ENCODE results near the gene AMPH.
"Not testable (repeated sequence)": the region's sequence is repeated elsewhere in the genome, so short reads cannot be mapped to it uniquely, and the experiment has no call there.

The AMPH gene

GRCh38 chr7:38353431-38353881 is 277.7 kb downstream of the AMPH start:
- not testable (repeated sequence) for H3K27ac ChIP-seq (ENCODE audit: low read depth, low read length, severe bottlenecking); H3K4me3 ChIP-seq (ENCODE audit: extremely low read depth, insufficient read depth, low read length, poor library complexity, severe bottlenecking); H3K36me3 ChIP-seq (ENCODE audit: control insufficient read depth, insufficient read depth, low read length); H3K9me3 ChIP-seq (ENCODE audit: control insufficient read depth, low read length); H3K4me1 ChIP-seq (ENCODE audit: control insufficient read depth, insufficient read depth, low read length, poor library complexity, severe bottlenecking)
- WGBS, 2 experiments (ENCODE audit: insufficient coverage in 2 of 2): 100% methylated on average over 1 to 3 of the region's 7 CpGs

- no peaks in the 10 kb centered on the region for H3K36me3 ChIP-seq (ENCODE audit: control insufficient read depth, insufficient read depth, low read length)
- no peak overlapping the region for H3K4me3 ChIP-seq (ENCODE audit: extremely low read depth, insufficient read depth, low read length, poor library complexity, severe bottlenecking)
- no CpG with 5 or more reads among the region's 4 CpGs for WGBS, 2 experiments (ENCODE audit: insufficient coverage in 2 of 2)
- H3K27ac ChIP-seq (ENCODE audit: low read depth, low read length, severe bottlenecking): no peak overlapping the region
- H3K9me3 ChIP-seq (ENCODE audit: control insufficient read depth, low read length): no peaks in the 10 kb centered on the region
- H3K4me1 ChIP-seq (ENCODE audit: control insufficient read depth, insufficient read depth, low read length, poor library complexity, severe bottlenecking): no peaks in the 10 kb centered on the region
These were observed 279.6 kb downstream of the AMPH start for GRCh38 chr7:38351601-38352000.

GRCh38 chr7:38350777-38351176 is 280.4 kb downstream of the AMPH start:
- not testable (repeated sequence) for H3K4me1 ChIP-seq (ENCODE audit: control insufficient read depth, insufficient read depth, low read length, poor library complexity, severe bottlenecking); H3K4me3 ChIP-seq (ENCODE audit: extremely low read depth, insufficient read depth, low read length, poor library complexity, severe bottlenecking); H3K27ac ChIP-seq (ENCODE audit: low read depth, low read length, severe bottlenecking); H3K9me3 ChIP-seq (ENCODE audit: control insufficient read depth, low read length); H3K36me3 ChIP-seq (ENCODE audit: control insufficient read depth, insufficient read depth, low read length)
- 80% methylated on average over 1 of the region's 3 CpGs; no CpG with 5 or more reads in 1 of the 2 experiments for WGBS, 2 experiments (ENCODE audit: insufficient coverage in 2 of 2)

- WGBS, 2 experiments (ENCODE audit: insufficient coverage in 2 of 2): 100% methylated on average over 1 of the region's 6 CpGs; no CpG with 5 or more reads in 1 of the 2 experiments
These were observed 281.1 kb downstream of the AMPH start for GRCh38 chr7:38349869-38350583.

GRCh38 chr7:38349126-38349795 is 281.9 kb downstream of the AMPH start:
- not testable (repeated sequence) for H3K36me3 ChIP-seq (ENCODE audit: control insufficient read depth, insufficient read depth, low read length); H3K4me3 ChIP-seq (ENCODE audit: extremely low read depth, insufficient read depth, low read length, poor library complexity, severe bottlenecking); H3K27ac ChIP-seq (ENCODE audit: low read depth, low read length, severe bottlenecking); H3K4me1 ChIP-seq (ENCODE audit: control insufficient read depth, insufficient read depth, low read length, poor library complexity, severe bottlenecking); H3K9me3 ChIP-seq (ENCODE audit: control insufficient read depth, low read length)
- 100% methylated on average over 5 of the region's 9 CpGs; no CpG with 5 or more reads in 1 of the 2 experiments for WGBS, 2 experiments (ENCODE audit: insufficient coverage in 2 of 2)

More at GRCh38 chr7:38349869-38350583, 281.1 kb downstream of the AMPH start:
- H3K4me1 ChIP-seq (ENCODE audit: control insufficient read depth, insufficient read depth, low read length, poor library complexity, severe bottlenecking); H3K4me3 ChIP-seq (ENCODE audit: extremely low read depth, insufficient read depth, low read length, poor library complexity, severe bottlenecking); H3K27ac ChIP-seq (ENCODE audit: low read depth, low read length, severe bottlenecking); H3K9me3 ChIP-seq (ENCODE audit: control insufficient read depth, low read length); H3K36me3 ChIP-seq (ENCODE audit: control insufficient read depth, insufficient read depth, low read length): not testable (repeated sequence)

- not testable (repeated sequence) for H3K4me1 ChIP-seq (ENCODE audit: control insufficient read depth, insufficient read depth, low read length, poor library complexity, severe bottlenecking); H3K36me3 ChIP-seq (ENCODE audit: control insufficient read depth, insufficient read depth, low read length); H3K4me3 ChIP-seq (ENCODE audit: extremely low read depth, insufficient read depth, low read length, poor library complexity, severe bottlenecking); H3K9me3 ChIP-seq (ENCODE audit: control insufficient read depth, low read length); H3K27ac ChIP-seq (ENCODE audit: low read depth, low read length, severe bottlenecking)
- WGBS, 2 experiments (ENCODE audit: insufficient coverage in 2 of 2): 55 to 83% methylated on average over 1 to 5 of the region's 6 CpGs
These were observed 285.6 kb downstream of the AMPH start for GRCh38 chr7:38345299-38346172.

- not testable (repeated sequence) for H3K9me3 ChIP-seq (ENCODE audit: control insufficient read depth, low read length); H3K4me1 ChIP-seq (ENCODE audit: control insufficient read depth, insufficient read depth, low read length, poor library complexity, severe bottlenecking); H3K4me3 ChIP-seq (ENCODE audit: extremely low read depth, insufficient read depth, low read length, poor library complexity, severe bottlenecking); H3K36me3 ChIP-seq (ENCODE audit: control insufficient read depth, insufficient read depth, low read length); H3K27ac ChIP-seq (ENCODE audit: low read depth, low read length, severe bottlenecking)
- WGBS, 2 experiments (ENCODE audit: insufficient coverage in 2 of 2): 88 to 100% methylated on average over 1 to 3 of the region's 3 CpGs
These were observed 286.4 kb downstream of the AMPH start for GRCh38 chr7:38344741-38345140.

- H3K4me3 ChIP-seq (ENCODE audit: extremely low read depth, insufficient read depth, low read length, poor library complexity, severe bottlenecking); H3K9me3 ChIP-seq (ENCODE audit: control insufficient read depth, low read length); H3K36me3 ChIP-seq (ENCODE audit: control insufficient read depth, insufficient read depth, low read length); H3K4me1 ChIP-seq (ENCODE audit: control insufficient read depth, insufficient read depth, low read length, poor library complexity, severe bottlenecking); H3K27ac ChIP-seq (ENCODE audit: low read depth, low read length, severe bottlenecking): not testable (repeated sequence)
- 67 to 92% methylated on average over 2 to 4 of the region's 5 CpGs for WGBS, 2 experiments (ENCODE audit: insufficient coverage in 2 of 2)
These were observed 289.0 kb downstream of the AMPH start for GRCh38 chr7:38342135-38342534.

GRCh38 chr7:38341172-38341705 is 289.9 kb downstream of the AMPH start:
- H3K9me3 ChIP-seq (ENCODE audit: control insufficient read depth, low read length); H3K4me3 ChIP-seq (ENCODE audit: extremely low read depth, insufficient read depth, low read length, poor library complexity, severe bottlenecking); H3K27ac ChIP-seq (ENCODE audit: low read depth, low read length, severe bottlenecking); H3K36me3 ChIP-seq (ENCODE audit: control insufficient read depth, insufficient read depth, low read length); H3K4me1 ChIP-seq (ENCODE audit: control insufficient read depth, insufficient read depth, low read length, poor library complexity, severe bottlenecking): not testable (repeated sequence)
- 89 to 100% methylated on average over 1 to 2 of the region's 2 CpGs for WGBS, 2 experiments (ENCODE audit: insufficient coverage in 2 of 2)

- Histone ChIP-seq H3K9me3 (ENCODE audit: control insufficient read depth, low read length) (no peaks in the 10 kb centered on the region), H3K4me3 (ENCODE audit: extremely low read depth, insufficient read depth, low read length, poor library complexity, severe bottlenecking) (no peak overlapping the region), H3K4me1 (ENCODE audit: control insufficient read depth, insufficient read depth, low read length, poor library complexity, severe bottlenecking) (no peaks in the 10 kb centered on the region), H3K27ac (ENCODE audit: low read depth, low read length, severe bottlenecking) (no peak overlapping the region), H3K36me3 (ENCODE audit: control insufficient read depth, insufficient read depth, low read length) (no peaks in the 10 kb centered on the region)
- 72 to 97% methylated on average over 2 to 3 of the region's 4 CpGs for WGBS, 2 experiments (ENCODE audit: insufficient coverage in 2 of 2)
These were observed 291.0 kb downstream of the AMPH start for GRCh38 chr7:38339953-38340819.
